ENCODE measurements around the gene NPTXR. TPM values are rescaled to one million over a fixed set of nuclear protein-coding genes. Genes with fewer than 3 reads are reported as not detected.

The NPTXR gene
- total RNA-seq, 4 donors from 2014 or later = 2.0 to 5.3 (median 3.6) TPM

GRCh38 chr22:38872172-38872830 lies 28.5 kb upstream of the NPTXR start, which contains the start of gene CBX6:
TSS of gene CBX6 (minus strand) at chr22:38872216. CDS start at chr22:38872190, 26 bp downstream.
- TF ChIP-seq CTCF (IDR thresholded peaks at IDR 0.05; ENCODE audit: low read depth) = no peak

GRCh38 chr22:38871360-38872171 lies 27.7 kb upstream of the NPTXR start:
- no peak for TF ChIP-seq CTCF (IDR thresholded peaks at IDR 0.05; ENCODE audit: low read depth)

DNA sequence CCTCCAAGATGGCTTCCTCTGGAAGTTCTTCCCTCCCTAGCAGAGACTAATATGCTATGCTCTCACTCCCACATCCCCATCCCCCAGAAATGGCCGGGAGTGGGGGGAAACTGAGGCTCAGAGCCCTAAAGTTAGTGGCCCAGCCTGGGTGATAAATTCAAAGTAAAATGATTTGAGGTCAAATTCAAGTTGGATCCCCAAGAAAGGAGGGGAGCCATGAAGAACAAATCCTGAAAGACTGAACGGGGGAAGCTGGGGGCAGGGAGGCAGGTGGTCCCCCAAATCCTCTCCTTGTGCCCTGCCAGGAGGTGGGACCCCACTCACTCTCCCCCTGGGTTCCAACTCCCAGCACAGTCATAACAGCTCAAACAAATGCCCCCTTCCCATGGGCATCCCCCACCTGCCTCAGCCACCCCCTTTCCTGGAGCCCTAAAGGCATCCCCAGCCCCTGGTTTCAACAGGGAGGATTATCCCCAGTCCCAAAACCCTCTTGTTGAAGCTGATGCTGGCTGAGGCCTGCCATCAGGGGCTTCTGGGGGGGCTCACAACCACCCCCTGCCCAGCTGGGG lies 27.0 kb upstream of the NPTXR start:
- TF ChIP-seq CTCF (IDR thresholded peaks at IDR 0.05; ENCODE audit: low read depth) = no peak

GRCh38 chr22:38870312-38870741 lies 26.5 kb upstream of the NPTXR start:
- no peak for TF ChIP-seq CTCF (IDR thresholded peaks at IDR 0.05; ENCODE audit: low read depth)

GRCh38 chr22:38869663-38870062 lies 25.8 kb upstream of the NPTXR start:
- no peak for TF ChIP-seq CTCF (IDR thresholded peaks at IDR 0.05; ENCODE audit: low read depth)

- no peak for TF ChIP-seq CTCF (IDR thresholded peaks at IDR 0.05; ENCODE audit: low read depth)
Observed at GRCh38 chr22:38868886-38869381, 25.1 kb upstream of the NPTXR start.

GRCh38 chr22:38868286-38868721 lies 24.5 kb upstream of the NPTXR start:
- TF ChIP-seq CTCF (IDR thresholded peaks at IDR 0.05; ENCODE audit: low read depth) = no peak

Measured in subcutaneous adipose tissue (tissue), 4 donors.